Measurements from ENCODE around the gene CAMK2N1.

DNA sequence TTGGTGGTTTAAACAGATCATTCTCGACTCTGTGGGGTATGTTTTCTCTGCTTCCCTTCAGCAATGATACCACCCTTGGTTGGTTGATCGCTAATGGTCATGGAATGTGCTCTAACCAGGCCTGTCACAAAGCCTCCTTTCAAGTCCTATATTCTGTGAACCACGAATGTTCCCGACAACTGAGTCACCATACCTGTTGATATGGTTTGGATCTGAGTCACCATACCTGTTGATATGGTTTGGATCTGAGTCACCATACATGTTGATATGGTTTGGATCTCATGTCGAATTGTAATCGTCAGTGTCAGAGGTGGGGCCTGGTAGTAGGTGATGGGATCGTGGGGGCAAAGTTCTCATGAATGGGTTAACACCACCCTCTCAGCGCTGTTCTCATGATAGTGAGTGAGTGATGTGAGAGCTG is 10.2 kb upstream of the CAMK2N1 start:
- no peak for TF ChIP-seq ZNF8 (CRISPR knock-in tag; IDR thresholded peaks at IDR 0.05)
- TF ChIP-seq BACH2 (CRISPR knock-in tag; IDR thresholded peaks at IDR 0.05; ENCODE audit: borderline replicate concordance), result no peak
- TF ChIP-seq, protein P1, sequence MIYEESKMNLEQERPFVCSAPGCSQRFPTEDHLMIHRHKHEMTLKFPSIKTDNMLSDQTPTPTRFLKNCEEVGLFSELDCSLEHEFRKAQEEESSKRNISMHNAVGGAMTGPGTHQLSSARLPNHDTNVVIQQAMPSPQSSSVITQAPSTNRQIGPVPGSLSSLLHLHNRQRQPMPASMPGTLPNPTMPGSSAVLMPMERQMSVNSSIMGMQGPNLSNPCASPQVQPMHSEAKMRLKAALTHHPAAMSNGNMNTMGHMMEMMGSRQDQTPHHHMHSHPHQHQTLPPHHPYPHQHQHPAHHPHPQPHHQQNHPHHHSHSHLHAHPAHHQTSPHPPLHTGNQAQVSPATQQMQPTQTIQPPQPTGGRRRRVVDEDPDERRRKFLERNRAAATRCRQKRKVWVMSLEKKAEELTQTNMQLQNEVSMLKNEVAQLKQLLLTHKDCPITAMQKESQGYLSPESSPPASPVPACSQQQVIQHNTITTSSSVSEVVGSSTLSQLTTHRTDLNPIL (CRISPR knock-in tag; IDR thresholded peaks at IDR 0.05; ENCODE audit: low read depth), result no peak
- TF ChIP-seq RARB (CRISPR knock-in tag; IDR thresholded peaks at IDR 0.05), result no peak
- TF ChIP-seq, protein P2, sequence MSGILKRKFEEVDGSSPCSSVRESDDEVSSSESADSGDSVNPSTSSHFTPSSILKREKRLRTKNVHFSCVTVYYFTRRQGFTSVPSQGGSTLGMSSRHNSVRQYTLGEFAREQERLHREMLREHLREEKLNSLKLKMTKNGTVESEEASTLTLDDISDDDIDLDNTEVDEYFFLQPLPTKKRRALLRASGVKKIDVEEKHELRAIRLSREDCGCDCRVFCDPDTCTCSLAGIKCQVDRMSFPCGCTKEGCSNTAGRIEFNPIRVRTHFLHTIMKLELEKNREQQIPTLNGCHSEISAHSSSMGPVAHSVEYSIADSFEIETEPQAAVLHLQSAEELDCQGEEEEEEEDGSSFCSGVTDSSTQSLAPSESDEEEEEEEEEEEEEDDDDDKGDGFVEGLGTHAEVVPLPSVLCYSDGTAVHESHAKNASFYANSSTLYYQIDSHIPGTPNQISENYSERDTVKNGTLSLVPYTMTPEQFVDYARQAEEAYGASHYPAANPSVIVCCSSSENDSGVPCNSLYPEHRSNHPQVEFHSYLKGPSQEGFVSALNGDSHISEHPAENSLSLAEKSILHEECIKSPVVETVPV (CRISPR knock-in tag; IDR thresholded peaks at IDR 0.05), result no peak
- TF ChIP-seq PATZ1 (CRISPR knock-in tag; IDR thresholded peaks at IDR 0.05; ENCODE audit: borderline replicate concordance), result no peak
- TF ChIP-seq CSDC2 (CRISPR knock-in tag; IDR thresholded peaks at IDR 0.05), result no peak
- TF ChIP-seq ISL1 (CRISPR knock-in tag; IDR thresholded peaks at IDR 0.05), result no peak
- TF ChIP-seq, protein P3, sequence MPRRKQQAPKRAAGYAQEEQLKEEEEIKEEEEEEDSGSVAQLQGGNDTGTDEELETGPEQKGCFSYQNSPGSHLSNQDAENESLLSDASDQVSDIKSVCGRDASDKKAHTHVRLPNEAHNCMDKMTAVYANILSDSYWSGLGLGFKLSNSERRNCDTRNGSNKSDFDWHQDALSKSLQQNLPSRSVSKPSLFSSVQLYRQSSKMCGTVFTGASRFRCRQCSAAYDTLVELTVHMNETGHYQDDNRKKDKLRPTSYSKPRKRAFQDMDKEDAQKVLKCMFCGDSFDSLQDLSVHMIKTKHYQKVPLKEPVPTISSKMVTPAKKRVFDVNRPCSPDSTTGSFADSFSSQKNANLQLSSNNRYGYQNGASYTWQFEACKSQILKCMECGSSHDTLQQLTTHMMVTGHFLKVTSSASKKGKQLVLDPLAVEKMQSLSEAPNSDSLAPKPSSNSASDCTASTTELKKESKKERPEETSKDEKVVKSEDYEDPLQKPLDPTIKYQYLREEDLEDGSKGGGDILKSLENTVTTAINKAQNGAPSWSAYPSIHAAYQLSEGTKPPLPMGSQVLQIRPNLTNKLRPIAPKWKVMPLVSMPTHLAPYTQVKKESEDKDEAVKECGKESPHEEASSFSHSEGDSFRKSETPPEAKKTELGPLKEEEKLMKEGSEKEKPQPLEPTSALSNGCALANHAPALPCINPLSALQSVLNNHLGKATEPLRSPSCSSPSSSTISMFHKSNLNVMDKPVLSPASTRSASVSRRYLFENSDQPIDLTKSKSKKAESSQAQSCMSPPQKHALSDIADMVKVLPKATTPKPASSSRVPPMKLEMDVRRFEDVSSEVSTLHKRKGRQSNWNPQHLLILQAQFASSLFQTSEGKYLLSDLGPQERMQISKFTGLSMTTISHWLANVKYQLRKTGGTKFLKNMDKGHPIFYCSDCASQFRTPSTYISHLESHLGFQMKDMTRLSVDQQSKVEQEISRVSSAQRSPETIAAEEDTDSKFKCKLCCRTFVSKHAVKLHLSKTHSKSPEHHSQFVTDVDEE (CRISPR knock-in tag; IDR thresholded peaks at IDR 0.05), result no peak
- no peak for TF ChIP-seq TOX (CRISPR knock-in tag; IDR thresholded peaks at IDR 0.05; ENCODE audit: borderline replicate concordance)
- TF ChIP-seq OSR1 (CRISPR knock-in tag; IDR thresholded peaks at IDR 0.05), result no peak
- TF ChIP-seq POU6F1 (CRISPR knock-in tag; IDR thresholded peaks at IDR 0.05; ENCODE audit: borderline replicate concordance, low read depth), result no peak

All from SK-N-SH treated with all-trans-retinoic acid at 6 μM for 48 hours (cell line).